B cell (primary cell): ENCODE results near the gene MDGA2. TPM values are rescaled to one million over a fixed set of nuclear protein-coding genes. Genes with fewer than 3 reads are reported as not detected.

Experiments used
- ATAC-seq: fragments of 200-7000 bp; cut with Tn5 transposase; one replicate; pipeline ENCODE4 v1.10.0; 2021; ENCODE audit warnings: low read depth, mild to moderate bottlenecking, moderate number of reproducible peaks, moderate library complexity
- CTCF ChIA-PET: fragments of 350-600 bp; sonication (Branson Sonifier 250); formaldehyde crosslinking; loops from one replicate; lab custom pipeline; 2021; ENCODE audit warnings: antibody characterized with exemption, inconsistent platforms; lab: Charles Lee
- POLR2A ChIA-PET: fragments of 350-600 bp; sonication (Branson Sonifier 250); formaldehyde crosslinking; loops from one replicate; lab custom pipeline; 2021; ENCODE audit warnings: antibody characterized with exemption; lab: Charles Lee
- DNase-seq: peaks from one replicate; pipeline ENCODE4 v3.0.0; 2013
- H2AFZ ChIP-seq: 2 replicates; pipeline ENCODE4 v1.6.1; 2012; ENCODE audit warnings: mild to moderate bottlenecking, low read depth, low read length; ENCODE audit not compliant: insufficient read depth, poor library complexity, severe bottlenecking
- H3K27ac ChIP-seq, 2 donors: 1 replicate in 1 of 2; 2 replicates in 1 of 2; pipeline ENCODE4 v1.5.1; 2012 to 2013; ENCODE audit warnings: low read length in 2 of 2, mild to moderate bottlenecking in 2 of 2, moderate library complexity in 1 of 2
- H3K27me3 ChIP-seq, 4 experiments: fragments of 200-600 bp in 1 of 4; sonication (generic) in 1 of 4; replicated peaks in 1 of 4; 1 replicate in 2 of 4; 2 replicates in 2 of 4; pipeline versions ENCODE4 v1.6.1 to v1.7.0; 2013 to 2016; ENCODE audit warnings: low read length in 3 of 4, mild to moderate bottlenecking in 2 of 4, mixed read lengths in 1 of 4, moderate library complexity in 1 of 4; ENCODE audit not compliant: insufficient read depth in 4 of 4, control insufficient read depth in 3 of 4; ENCODE audit errors: control extremely low read depth in 1 of 4
- H3K36me3 ChIP-seq, 2 experiments: replicated peaks in 1 of 2; 1 replicate in 1 of 2; 2 replicates in 1 of 2; pipeline versions ENCODE4 v1.6.1 to v1.7.1; 2013; ENCODE audit warnings: low read length in 1 of 2; ENCODE audit not compliant: insufficient read depth in 2 of 2, control insufficient read depth in 1 of 2; ENCODE audit errors: control extremely low read depth in 1 of 2, extremely low read depth in 1 of 2
- H3K4me1 ChIP-seq, 2 donors: fragments of 200-600 bp in 1 of 2; sonication (generic) in 1 of 2; 1 replicate in 1 of 2; 2 replicates in 1 of 2; pipeline versions ENCODE4 v1.5.1 to v1.6.1; 2013 to 2017; ENCODE audit warnings: low read length in 2 of 2; ENCODE audit not compliant: control insufficient read depth in 2 of 2, insufficient read depth in 2 of 2
- H3K4me2 ChIP-seq: replicated peaks from 2 replicates; pipeline ENCODE3; 2012; ENCODE audit warnings: mild to moderate bottlenecking, low read depth, low read length; ENCODE audit not compliant: poor library complexity, severe bottlenecking
- H3K4me3 ChIP-seq, 5 experiments: fragments of 200-600 bp in 1 of 5; sonication (generic) in 1 of 5; 1 replicate in 3 of 5; 2 replicates in 2 of 5; pipeline versions ENCODE4 v1.5.1 to v1.7.0; 2011 to 2016; ENCODE audit warnings: low read length in 4 of 5, mild to moderate bottlenecking in 4 of 5, low read depth in 2 of 5, control low read depth in 1 of 5, moderate library complexity in 1 of 5; ENCODE audit not compliant: insufficient read depth in 1 of 5; ENCODE audit errors: control extremely low read depth in 1 of 5, extremely low read depth in 1 of 5
- H3K79me2 ChIP-seq: fragments of 200-600 bp; sonication (generic); one replicate; pipeline ENCODE4 v1.6.0; 2016; ENCODE audit warnings: low read length; ENCODE audit not compliant: control insufficient read depth, insufficient read depth
- H3K9ac ChIP-seq: fragments of 200-600 bp; sonication (generic); 2 replicates; pipeline ENCODE4 v1.6.1; 2017; ENCODE audit warnings: mild to moderate bottlenecking, low read length, moderate library complexity
- H3K9me3 ChIP-seq, 3 donors: one replicate each; pipeline versions ENCODE4 v1.6.1 to v1.7.1; 2013; ENCODE audit warnings: low read length in 2 of 3; ENCODE audit not compliant: control insufficient read depth in 2 of 3, insufficient read depth in 1 of 3; ENCODE audit errors: control extremely low read depth in 1 of 3
- H4K20me1 ChIP-seq: 2 replicates; pipeline ENCODE4 v1.6.0; 2012; ENCODE audit warnings: mild to moderate bottlenecking, low read length; ENCODE audit not compliant: insufficient read depth, control insufficient read depth, poor library complexity, severe bottlenecking
- H3K27ac Mint-ChIP-seq: one replicate; pipeline ENCODE4 v1.8.0; 2021; ENCODE audit warnings: mixed read lengths
- H3K27me3 Mint-ChIP-seq: one replicate; pipeline ENCODE4 v1.8.0; 2021; ENCODE audit warnings: mixed read lengths
- H3K4me1 Mint-ChIP-seq: one replicate; pipeline ENCODE4 v1.8.0; 2021; ENCODE audit warnings: mixed read lengths
- H3K4me3 Mint-ChIP-seq: one replicate; pipeline ENCODE4 v1.8.0; 2021; ENCODE audit warnings: mixed read lengths
- H3K9me3 Mint-ChIP-seq: one replicate; pipeline ENCODE4 v1.8.0; 2022; ENCODE audit warnings: mixed read lengths; ENCODE audit not compliant: insufficient read depth
- CTCF ChIP-seq: fragments of 200-600 bp; IDR thresholded peaks from one replicate; pipeline ENCODE4 v1.8.0; 2022; ENCODE audit warnings: antibody characterized with exemption, mild to moderate bottlenecking
- EZH2 ChIP-seq: IDR thresholded peaks from 2 replicates; pipeline ENCODE4 v1.6.1; 2012; ENCODE audit warnings: borderline replicate concordance, low read depth, mild to moderate bottlenecking, moderate library complexity, low read length; ENCODE audit not compliant: insufficient read depth, poor library complexity, severe bottlenecking
- WGBS: methylation state at CpG from one replicate; pipeline ENCODE4 v1.1.5; 2013; ENCODE audit warnings: missing lambda C conversion rate; ENCODE audit not compliant: insufficient coverage; 5-methylcytosine and 5-hydroxymethylcytosine counted together
- intact Hi-C: fragments of 100-400 bp; cut with micrococcal nuclease; formaldehyde crosslinking; loops from one replicate; pipeline ENCODE4 v1.10.0; 2022
- polyA plus RNA-seq: library from polyadenylated mRNA; depleted of rRNA; stranded (reverse); fragments of >200 nt; gene quantifications from 2 replicates; pipeline ENCODE4 v1.2.3, GENCODE V29; 2012
- total RNA-seq, 2 donors: library from RNA; stranded (reverse); fragments of 120-200 nt in 1 of 2; gene quantifications; 1 replicate in 1 of 2; 2 replicates in 1 of 2; pipeline versions ENCODE4 v1.2.3 to v1.2.4, GENCODE V29; 2013 to 2022

Gene MDGA2
- total and polyA plus RNA-seq, 2 donors (not counting 1 experiment from before 2014, with no cell fraction given) = not detected

GRCh38 chr14:47662466-47662865 is 12.9 kb downstream of the MDGA2 start:
- Histone ChIP-seq H3K27me3 (no peaks in the 10 kb centered on the region), H3K9ac (no peak overlapping the region), H3K4me1 (no peaks in the 10 kb centered on the region), H3K79me2 (no peaks in the 10 kb centered on the region), H3K9me3 (no peaks in the 10 kb centered on the region), H3K4me2 (no peak overlapping the region), H2AFZ (no peak overlapping the region), H3K4me3 (no peak overlapping the region), H4K20me1 (no peaks in the 10 kb centered on the region), H3K36me3 (no peaks in the 10 kb centered on the region), H3K27ac (no peak overlapping the region)
- H3K27me3 Mint-ChIP-seq = no peaks in the 10 kb centered on the region
- ChIA-PET CTCF (no interaction called here), POLR2A (no interaction called here)
- intact Hi-C loops = no loop called here
- no peaks in the 10 kb centered on the region for H3K4me1 Mint-ChIP-seq
- no peaks in the 10 kb centered on the region for H3K9me3 Mint-ChIP-seq
- 80% methylated on average over 1 of the region's 2 CpGs for WGBS
- no peak overlapping the region for H3K4me3 Mint-ChIP-seq
- TF ChIP-seq CTCF = no peak
- no peak for TF ChIP-seq EZH2
- H3K27ac Mint-ChIP-seq = no peak overlapping the region
- DNase-seq (no peak), ATAC-seq (no peak)

GRCh38 chr14:47660158-47660557 is 15.2 kb downstream of the MDGA2 start:
- intact Hi-C loops = no loop called here
- Histone ChIP-seq H3K4me2 (no peak overlapping the region), H3K9ac (no peak overlapping the region), H2AFZ (no peak overlapping the region), H3K4me3 (no peak overlapping the region), H3K27ac (no peak overlapping the region), H3K27me3 (no peaks in the 10 kb centered on the region), H3K36me3 (no peaks in the 10 kb centered on the region), H3K9me3 (no peaks in the 10 kb centered on the region), H3K79me2 (no peaks in the 10 kb centered on the region), H3K4me1 (no peaks in the 10 kb centered on the region), H4K20me1 (no peaks in the 10 kb centered on the region)
- CTCF ChIA-PET = no interaction called here
- TF ChIP-seq CTCF (no peak), EZH2 (no peak)
- Mint-ChIP-seq H3K4me1 (no peaks in the 10 kb centered on the region), H3K27me3 (no peaks in the 10 kb centered on the region), H3K4me3 (no peak overlapping the region), H3K27ac (no peak overlapping the region), H3K9me3 (no peaks in the 10 kb centered on the region)
- WGBS = 83% methylated on average over 1 of the region's 2 CpGs
- POLR2A ChIA-PET = no interaction called here
- DNase-seq (no peak), ATAC-seq (no peak)
